HG02623 (cell line): ENCODE results near the gene IL4I1.
"Not testable (repeated sequence)": the region's sequence is repeated elsewhere in the genome, so short reads cannot be mapped to it uniquely, and the experiment has no call there.

Experiments used
- ATAC-seq: cut with Tn5 transposase; IDR thresholded peaks from one replicate; pipeline ENCODE4 v1.9.1; 2021; ENCODE audit warnings: moderate library complexity; ENCODE audit not compliant: unreplicated experiment

The IL4I1 gene

GRCh38 chr19:49896863-49897621, at the start of gene IL4I1:
Gene IL4I1 (minus strand): TSS chr19:49896887. CDS start chr19:49896160, 727 bp downstream.
- peak; percentile 56 for ATAC-seq

GRCh38 chr19:49946415-49946814, 49.7 kb upstream of the IL4I1 start:
- ATAC-seq, result no peak

GRCh38 chr19:49944567-49944966, 47.9 kb upstream of the IL4I1 start:
- not testable (repeated sequence) for ATAC-seq

- no peak for ATAC-seq
Observed at GRCh38 chr19:49940482-49940791, 43.8 kb upstream of the IL4I1 start.

- ATAC-seq, result no peak
Observed at GRCh38 chr19:49939721-49940481, 43.2 kb upstream of the IL4I1 start.

- ATAC-seq, result no peak
Observed at GRCh38 chr19:49938662-49939061, 42.0 kb upstream of the IL4I1 start.

GRCh38 chr19:49937750-49938381, 41.2 kb upstream of the IL4I1 start:
- no peak for ATAC-seq

GRCh38 chr19:49936549-49936948, 39.9 kb upstream of the IL4I1 start:
- no peak for ATAC-seq

- no peak for ATAC-seq
Observed at GRCh38 chr19:49933643-49934042, 37.0 kb upstream of the IL4I1 start.

GRCh38 chr19:49932731-49933131, 36.0 kb upstream of the IL4I1 start:
- no peak for ATAC-seq

GRCh38 chr19:49932041-49932451, 35.4 kb upstream of the IL4I1 start:
- no peak for ATAC-seq

- no peak for ATAC-seq
Observed at GRCh38 chr19:49931293-49932040, 34.8 kb upstream of the IL4I1 start.

- ATAC-seq, result no peak
Observed at GRCh38 chr19:49930483-49931011, 33.9 kb upstream of the IL4I1 start.

- ATAC-seq, result peak; percentile 52
Observed at GRCh38 chr19:49929611-49930482, 33.2 kb upstream of the IL4I1 start.

GRCh38 chr19:49929121-49929610, 32.5 kb upstream of the IL4I1 start, which contains the start of the genes ATF5 and NUP62:
Gene ATF5 (plus strand): TSS chr19:49929205. CDS start chr19:49930851, 1,646 bp downstream.
Gene NUP62 (minus strand): TSS chr19:49929504. CDS start chr19:49909807, 19,697 bp downstream.
- peak; percentile 32 for ATAC-seq

- ATAC-seq, result no peak
Observed at GRCh38 chr19:49927526-49928264, 31.0 kb upstream of the IL4I1 start.

- no peak for ATAC-seq
Observed at GRCh38 chr19:49926515-49926914, 29.8 kb upstream of the IL4I1 start.

- ATAC-seq, result no peak
Observed at GRCh38 chr19:49925486-49925885, 28.8 kb upstream of the IL4I1 start.

GRCh38 chr19:49924881-49925210, 28.2 kb upstream of the IL4I1 start:
- not testable (repeated sequence) for ATAC-seq
